H7 (cell line): Measurements from ENCODE around the gene DNAH6. TPM values are rescaled to one million over a fixed set of nuclear protein-coding genes. Genes with fewer than 3 reads are reported as not detected.
"Not testable (repeated sequence)": the region's sequence is repeated elsewhere in the genome, so short reads cannot be mapped to it uniquely, and the experiment has no call there.

Source experiments
- DNase-seq: peaks from one replicate; pipeline ENCODE4 v3.0.0; 2012
- H3K27me3 ChIP-seq: 2 replicates; pipeline ENCODE4 v1.6.0; 2011; ENCODE audit warnings: mild to moderate bottlenecking, low read length; ENCODE audit not compliant: control insufficient read depth, insufficient read depth
- H3K36me3 ChIP-seq: replicated peaks from 2 replicates; pipeline ENCODE4 v1.5.1; 2011; ENCODE audit warnings: low read length; ENCODE audit not compliant: control insufficient read depth, insufficient read depth
- H3K4me3 ChIP-seq: 2 replicates; pipeline ENCODE4 v1.5.1; 2011; ENCODE audit warnings: low read depth, mild to moderate bottlenecking, control low read depth, low read length, moderate library complexity; ENCODE audit not compliant: insufficient read depth
- total RNA-seq: library from RNA; depleted of rRNA; stranded (reverse); fragments of >200 nt; shearing (Covaris generic); gene quantifications from 2 replicates; pipeline ENCODE4 v1.2.3, GENCODE V29; 2014

Gene DNAH6
- total RNA-seq, 1 experiment from 2014 or later, result 0.10 TPM

DNA sequence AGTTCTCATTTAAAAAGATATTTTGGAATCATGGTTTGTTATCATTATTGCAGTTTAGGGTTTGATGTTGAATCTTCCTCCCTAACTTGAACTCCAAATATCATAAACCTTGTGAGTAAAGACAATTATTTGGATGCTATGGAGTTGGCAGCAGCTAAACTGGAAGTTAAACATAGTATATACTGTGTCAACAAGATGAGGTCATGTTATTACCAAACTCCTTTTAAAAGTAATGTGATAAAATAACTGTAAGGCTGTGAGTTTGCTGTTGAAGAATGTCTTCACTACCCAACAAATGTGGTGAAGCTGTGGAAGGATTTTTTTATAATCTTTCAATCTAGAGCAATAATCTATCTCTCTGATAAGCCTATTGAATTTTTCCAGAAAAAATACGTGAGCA, 16.0 kb downstream of the DNAH6 start:
- no peak overlapping the region for H3K4me3 ChIP-seq
- H3K27me3 ChIP-seq, result no peaks in the 10 kb centered on the region
- DNase-seq, result no peak
- H3K36me3 ChIP-seq, result no peaks in the 10 kb centered on the region

DNA sequence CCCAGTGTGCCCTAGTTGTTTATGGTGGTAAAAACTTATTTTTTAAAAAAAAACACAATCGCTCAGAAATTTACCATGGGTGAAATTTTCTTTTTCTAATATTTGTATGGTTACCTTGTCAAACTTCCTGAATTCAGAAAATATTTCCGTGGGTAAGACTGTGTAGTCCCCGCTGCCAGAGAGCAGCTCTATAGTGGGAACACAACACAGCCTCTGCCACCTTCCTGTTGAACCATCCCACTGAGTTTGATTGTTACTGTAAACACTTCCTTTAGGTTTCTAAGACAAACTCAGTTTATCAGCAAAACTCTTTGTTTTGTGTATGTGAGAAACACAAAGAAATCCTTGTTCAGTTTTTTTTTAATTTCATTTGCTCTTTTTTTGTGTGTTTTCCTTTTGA, 17.9 kb downstream of the DNAH6 start:
- DNase-seq, result no peak
- H3K4me3 ChIP-seq, result no peak overlapping the region
- H3K36me3 ChIP-seq, result no peaks in the 10 kb centered on the region
- H3K27me3 ChIP-seq, result no peaks in the 10 kb centered on the region

DNA sequence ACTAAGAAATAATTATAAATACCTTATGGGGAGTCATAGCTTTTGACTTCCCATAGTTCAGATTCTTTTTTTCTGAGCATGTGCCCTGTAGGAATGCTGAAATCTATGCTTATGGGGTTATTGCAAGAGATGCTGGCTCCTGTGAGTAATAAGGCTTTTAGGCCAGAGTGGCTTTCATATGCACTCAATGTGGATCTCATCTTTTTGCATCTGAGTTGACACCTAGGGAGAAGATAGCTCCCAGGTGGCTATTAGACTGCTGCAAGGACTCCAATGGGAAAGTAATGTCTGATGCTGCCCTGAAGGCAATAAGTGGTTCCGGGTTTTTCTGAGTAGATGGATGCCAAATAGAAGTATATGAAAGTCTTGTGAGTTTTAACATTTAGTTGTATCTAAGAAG, 21.0 kb downstream of the DNAH6 start:
- no peak for DNase-seq
- H3K36me3 ChIP-seq, result no peaks in the 10 kb centered on the region

DNA sequence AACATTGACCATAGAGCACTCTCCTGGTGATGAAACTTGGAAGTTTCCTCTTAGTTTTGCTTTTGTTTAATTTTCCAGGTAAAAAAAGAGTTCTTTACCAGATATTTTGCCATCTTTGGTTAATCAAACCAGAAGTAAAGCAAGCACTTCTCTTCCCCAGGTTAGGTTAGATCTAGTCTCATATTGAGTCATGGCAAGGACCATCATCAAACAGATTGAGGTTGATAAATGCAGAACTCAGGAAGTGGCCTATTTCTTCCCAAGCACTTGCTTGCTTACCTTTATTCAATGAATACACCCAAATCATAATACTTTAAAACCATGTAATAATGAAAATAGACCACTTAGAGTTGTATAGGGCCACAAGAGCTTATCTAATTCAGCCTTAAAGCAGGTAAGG, 23.4 kb downstream of the DNAH6 start:
- no peak overlapping the region for H3K4me3 ChIP-seq
- no peaks in the 10 kb centered on the region for H3K36me3 ChIP-seq
- DNase-seq, result no peak
- H3K27me3 ChIP-seq, result no peaks in the 10 kb centered on the region

More for the DNA sequence above, 21.0 kb downstream of the DNAH6 start:
- Histone ChIP-seq H3K4me3 (no peak overlapping the region), H3K27me3 (no peaks in the 10 kb centered on the region)

DNA sequence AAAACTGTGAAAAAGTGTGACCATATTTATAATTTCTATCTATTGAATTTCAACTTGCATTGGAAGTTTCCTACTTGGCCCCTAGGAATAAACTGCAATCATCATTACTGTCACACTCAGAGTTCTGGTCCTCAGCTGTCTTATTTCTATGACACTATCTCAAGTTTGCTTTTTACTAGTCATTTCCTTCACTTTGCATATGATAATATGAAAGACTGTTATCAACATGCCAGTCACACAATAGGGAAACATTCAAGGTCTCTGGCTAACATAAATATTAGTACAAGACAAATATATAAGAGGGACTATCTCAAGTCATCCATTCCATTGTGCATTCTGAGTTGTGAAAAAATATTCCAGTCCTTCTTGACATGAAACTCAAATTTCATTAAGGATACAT, 28.7 kb downstream of the DNAH6 start:
- no peak overlapping the region for H3K4me3 ChIP-seq
- no peaks in the 10 kb centered on the region for H3K36me3 ChIP-seq
- DNase-seq, result no peak
- no peaks in the 10 kb centered on the region for H3K27me3 ChIP-seq

DNA sequence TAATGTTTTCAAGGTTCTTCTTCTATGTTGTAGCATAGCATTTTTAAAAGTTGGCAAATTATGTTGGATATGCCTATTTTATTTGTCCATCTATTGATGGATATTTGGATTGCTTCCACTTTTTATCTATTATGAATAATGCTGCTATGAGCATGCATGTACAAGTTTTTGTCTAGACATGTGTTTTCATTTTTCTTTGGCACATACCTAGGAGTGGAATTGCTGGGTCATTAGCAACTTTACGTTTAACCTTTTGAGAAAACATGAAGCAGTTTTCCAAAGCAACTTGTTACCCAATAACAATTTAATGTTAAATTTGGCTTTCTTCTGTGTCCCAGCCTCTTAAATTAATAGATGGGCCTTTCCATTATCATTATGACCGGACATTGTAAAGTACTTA, 30.3 kb downstream of the DNAH6 start:
- H3K4me3 ChIP-seq, result no peak overlapping the region
- DNase-seq, result no peak
- H3K36me3 ChIP-seq, result no peaks in the 10 kb centered on the region
- no peaks in the 10 kb centered on the region for H3K27me3 ChIP-seq

DNA sequence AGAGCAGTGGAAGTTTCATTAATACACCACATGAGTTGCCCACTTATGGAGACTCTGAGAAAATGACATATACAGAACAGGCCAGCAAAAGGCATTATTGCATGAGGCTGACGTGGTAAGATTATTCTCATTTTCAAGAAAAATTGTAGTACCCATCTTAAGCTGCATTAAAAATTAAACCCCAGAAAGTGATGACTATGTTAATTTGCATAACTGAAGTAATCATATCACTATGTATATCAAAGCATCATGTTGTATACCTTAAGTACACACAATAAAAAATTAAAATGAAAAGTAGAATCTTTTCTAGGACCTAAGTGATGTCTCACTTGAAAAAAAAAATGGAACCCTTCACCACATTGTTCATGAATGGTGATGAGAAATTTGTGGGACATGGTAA, 32.0 kb downstream of the DNAH6 start:
- Histone ChIP-seq H3K36me3 (no peaks in the 10 kb centered on the region), H3K4me3 (no peak overlapping the region), H3K27me3 (no peaks in the 10 kb centered on the region)
- no peak for DNase-seq

DNA sequence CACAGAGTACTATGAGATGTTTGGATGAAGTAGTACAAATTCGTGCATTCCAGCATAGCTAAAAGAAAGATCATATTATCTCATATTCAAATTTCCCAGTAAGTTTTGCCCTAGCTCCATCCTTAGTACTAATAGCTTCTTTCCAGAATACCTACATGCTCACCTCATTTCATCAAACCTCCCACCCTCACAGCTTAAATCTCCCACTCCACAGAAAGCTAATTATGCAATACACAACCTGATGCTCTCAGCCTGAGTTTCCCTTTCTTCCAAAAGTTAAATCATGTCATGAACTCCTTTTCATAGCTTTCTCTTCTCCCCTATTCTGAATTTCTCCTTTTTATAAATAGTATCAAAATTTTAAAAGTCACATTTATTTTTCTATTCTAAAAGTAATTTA, 34.6 kb downstream of the DNAH6 start:
- Histone ChIP-seq H3K4me3 (no peak overlapping the region), H3K36me3 (no peaks in the 10 kb centered on the region), H3K27me3 (no peaks in the 10 kb centered on the region)
- no peak for DNase-seq

DNA sequence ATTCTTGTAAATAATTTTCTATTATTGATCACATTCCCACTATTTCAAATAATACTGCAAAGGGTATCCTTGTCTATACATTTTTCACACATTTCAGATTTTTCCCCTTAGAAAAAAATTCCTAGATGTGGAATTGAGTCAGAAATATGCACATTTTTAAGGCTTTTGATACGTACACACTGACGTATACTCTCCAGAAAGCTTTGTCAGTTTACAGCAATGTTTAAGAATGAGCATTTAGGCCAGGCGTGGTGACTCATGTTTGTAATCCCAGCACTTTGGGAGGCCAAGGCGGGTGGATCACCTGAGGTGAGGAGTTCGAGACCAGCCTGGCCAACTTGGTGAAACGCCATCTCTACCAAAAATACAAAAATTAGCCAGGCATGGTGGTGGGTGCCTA, 35.2 kb downstream of the DNAH6 start:
- not testable (repeated sequence) for H3K36me3 ChIP-seq, H3K27me3 ChIP-seq, H3K4me3 ChIP-seq

DNA sequence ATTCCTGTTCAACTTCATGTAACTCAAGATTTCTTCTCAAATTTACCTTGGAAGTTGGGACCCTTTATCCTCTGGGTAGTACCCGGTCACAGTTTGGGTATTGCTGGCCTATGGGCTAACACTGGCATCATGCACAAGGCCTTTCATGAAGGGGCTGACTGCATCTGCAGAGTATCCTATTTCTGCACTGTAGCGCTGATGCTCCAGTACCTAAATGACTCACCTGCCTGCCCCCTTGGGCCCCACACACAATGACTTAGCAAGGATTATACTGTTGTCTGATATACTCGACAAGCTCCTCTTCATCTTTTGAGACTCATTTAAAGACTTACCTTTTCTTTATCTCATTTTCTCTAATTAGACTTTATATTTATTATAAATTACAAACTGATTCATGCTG, 39.9 kb downstream of the DNAH6 start:
- DNase-seq, result no peak
- no peak overlapping the region for H3K4me3 ChIP-seq
- no peaks in the 10 kb centered on the region for H3K36me3 ChIP-seq
- no peaks in the 10 kb centered on the region for H3K27me3 ChIP-seq

More for the DNA sequence above, 35.2 kb downstream of the DNAH6 start:
- DNase-seq, result not testable (repeated sequence)

DNA sequence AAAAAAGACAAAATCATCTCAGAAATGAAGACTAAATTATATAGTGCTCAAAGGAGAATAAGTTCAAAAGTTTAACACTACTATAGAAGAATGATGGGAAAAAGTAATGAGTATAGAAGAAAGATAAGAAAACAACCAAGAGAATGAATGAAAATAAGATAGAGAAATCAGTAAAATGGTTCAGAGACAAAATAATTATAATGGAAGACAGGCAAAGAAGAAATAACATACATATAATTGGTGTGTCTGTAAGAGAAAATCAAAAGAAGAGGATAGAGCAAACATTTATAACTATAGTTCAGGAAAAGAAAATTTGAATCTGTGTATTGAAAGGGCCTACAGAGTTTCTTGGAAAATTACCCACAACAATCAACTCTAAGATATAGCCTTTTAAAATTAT, 43.5 kb downstream of the DNAH6 start:
- no peak overlapping the region for H3K4me3 ChIP-seq
- DNase-seq, result no peak

DNA sequence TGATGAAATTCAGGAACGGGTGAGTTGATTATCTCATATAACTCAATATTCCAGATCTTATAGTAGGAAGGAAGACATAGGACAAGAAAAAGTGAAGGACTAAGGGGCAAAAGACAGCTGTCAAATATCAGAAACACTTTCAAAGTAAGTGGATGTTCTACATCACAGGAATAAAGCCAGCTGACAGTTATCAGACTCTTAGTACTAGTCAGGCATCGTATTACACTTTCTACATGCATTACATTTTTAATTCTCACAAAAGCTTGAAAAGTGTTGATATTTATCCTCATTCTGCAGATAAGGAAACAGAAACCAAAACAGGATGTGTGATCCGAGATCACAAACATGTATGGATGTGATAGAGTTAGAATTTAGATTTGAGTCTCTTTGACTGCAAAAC, 63.4 kb downstream of the DNAH6 start:
- Histone ChIP-seq H3K4me3 (no peak overlapping the region), H3K27me3 (no peaks in the 10 kb centered on the region), H3K36me3 (no peaks in the 10 kb centered on the region)
- no peak for DNase-seq

More for the DNA sequence above, 43.5 kb downstream of the DNAH6 start:
- H3K27me3 ChIP-seq, result no peaks in the 10 kb centered on the region
- no peaks in the 10 kb centered on the region for H3K36me3 ChIP-seq

DNA sequence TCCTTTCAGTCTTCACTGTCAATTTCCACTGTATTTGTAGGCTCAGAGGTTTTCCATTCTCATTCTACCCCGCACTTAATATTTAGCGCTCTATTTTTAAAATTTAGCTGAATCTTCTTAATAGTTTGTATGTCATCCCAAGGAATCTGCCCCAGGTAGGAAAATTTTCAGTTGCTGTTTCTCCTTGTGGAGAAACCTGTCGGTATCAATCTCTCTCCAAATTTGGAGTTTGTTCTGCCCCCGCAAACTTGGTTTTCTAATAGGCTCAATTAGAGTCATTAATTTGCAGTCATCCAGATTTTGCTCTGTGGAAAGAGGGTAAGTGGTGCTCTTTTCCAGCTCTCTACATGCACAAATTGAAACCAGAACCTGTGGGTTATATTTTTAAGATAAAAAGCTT, 87.6 kb downstream of the DNAH6 start:
- no peaks in the 10 kb centered on the region for H3K27me3 ChIP-seq
- no peak overlapping the region for H3K4me3 ChIP-seq
- DNase-seq, result no peak
- no peaks in the 10 kb centered on the region for H3K36me3 ChIP-seq

DNA sequence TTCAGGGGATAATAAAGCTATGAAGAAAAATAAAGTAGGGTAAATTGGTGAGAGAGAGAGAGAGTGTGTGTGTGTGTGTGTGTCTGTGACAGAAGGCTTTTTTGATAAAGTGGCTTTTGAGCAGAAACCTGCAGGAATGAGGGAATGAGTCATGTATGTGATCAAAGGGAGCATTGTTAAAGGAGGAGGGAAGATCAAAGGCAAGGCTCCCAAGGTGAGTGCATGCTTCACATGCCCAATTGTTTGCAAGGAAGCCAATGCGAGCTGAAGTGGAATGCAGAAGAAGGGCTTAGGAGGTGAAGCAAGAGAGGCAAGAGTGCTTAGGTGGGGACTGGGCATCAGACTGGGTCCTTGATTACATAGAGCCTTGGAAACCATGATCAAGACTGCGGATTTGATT, 96.8 kb downstream of the DNAH6 start:
- Histone ChIP-seq H3K4me3 (no peak overlapping the region), H3K27me3 (no peaks in the 10 kb centered on the region), H3K36me3 (no peaks in the 10 kb centered on the region)
- no peak for DNase-seq

DNA sequence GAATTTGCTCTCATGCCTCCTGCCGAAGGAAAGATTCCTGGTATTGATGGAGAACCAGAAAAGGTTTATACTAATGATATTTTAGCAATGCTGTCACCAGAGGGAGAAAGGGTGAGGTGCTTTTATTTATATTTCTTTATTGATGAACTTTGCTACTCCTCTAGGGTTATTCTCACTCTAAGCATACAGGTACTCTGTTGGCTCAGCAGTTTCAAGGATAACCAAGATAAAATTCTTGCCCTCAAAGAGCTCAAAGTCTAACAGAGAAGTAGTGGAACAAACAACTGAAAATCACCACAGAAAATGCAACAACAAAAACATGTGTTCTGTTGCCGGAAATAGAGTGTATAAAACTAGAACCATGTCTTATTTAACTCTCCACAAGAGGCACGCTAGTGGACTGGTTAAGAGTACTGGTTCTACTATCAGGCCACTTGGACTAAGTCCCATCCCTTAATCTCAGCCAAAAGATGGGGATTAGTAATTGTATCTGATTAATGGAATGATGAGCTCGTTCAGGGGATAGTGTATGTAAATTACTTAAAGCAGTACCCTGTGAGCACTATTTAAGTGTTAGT, 103.6 kb downstream of the DNAH6 start:
- no peak for DNase-seq
- H3K36me3 ChIP-seq, result no peaks in the 10 kb centered on the region

DNA sequence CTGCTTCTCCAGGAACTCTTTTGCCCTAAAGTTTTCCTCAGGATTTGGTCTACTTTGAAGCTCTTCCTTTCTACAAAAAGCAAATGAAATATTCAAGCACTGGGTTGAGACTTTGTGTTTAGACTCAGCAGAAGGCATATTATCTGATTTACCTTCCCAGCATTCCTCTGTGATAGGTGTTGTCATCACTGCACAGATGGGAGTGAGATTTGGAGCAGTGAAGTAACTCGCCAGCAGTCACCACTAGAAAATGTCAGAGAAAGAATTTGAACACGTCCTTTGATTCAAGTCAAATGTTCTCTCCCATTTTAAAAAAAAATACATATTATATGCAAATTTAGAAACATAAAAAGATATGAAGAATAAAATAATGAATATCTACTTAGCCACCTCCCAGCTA, 112.2 kb downstream of the DNAH6 start:
- no peak for DNase-seq
- H3K36me3 ChIP-seq, result no peaks in the 10 kb centered on the region
- no peak overlapping the region for H3K4me3 ChIP-seq
- no peaks in the 10 kb centered on the region for H3K27me3 ChIP-seq

More for the DNA sequence above, 103.6 kb downstream of the DNAH6 start:
- Histone ChIP-seq H3K4me3 (no peak overlapping the region), H3K27me3 (no peaks in the 10 kb centered on the region)
